PC-3 (cell line): Measurements from ENCODE around the gene S100A7A. TPM values are rescaled to one million over a fixed set of nuclear protein-coding genes. Genes with fewer than 3 reads are reported as not detected.

ENCODE experiments used
- ATAC-seq: fragments of 200-7000 bp; cut with Tn5 transposase; 2 replicates; pipeline ENCODE4 v1.9.1; 2020; ENCODE audit warnings: mild to moderate bottlenecking, moderate library complexity
- BruUV-seq: library from RNA; stranded (reverse); fragments of 400-500 nt; replicated peaks from 2 replicates; lab custom pipeline; 2021; lab: Mats Ljungman, UMichigan
- CTCF ChIA-PET: fragments of 300-600 bp; sonication (Branson Sonifier 250); formaldehyde crosslinking; loops from one replicate; lab custom pipeline; 2022; ENCODE audit warnings: antibody characterized with exemption; lab: Charles Lee
- POLR2A ChIA-PET: fragments of 300-600 bp; sonication (Branson Sonifier 250); formaldehyde crosslinking; loops from one replicate; lab custom pipeline; 2022; ENCODE audit warnings: antibody characterized with exemption; ENCODE audit not compliant: unreplicated experiment; lab: Charles Lee
- DNase-seq: peaks from one replicate; pipeline ENCODE4 v3.0.0-alpha.2; 2015
- H2AFZ ChIP-seq: fragments of 300-600 bp; sonication (generic); 2 replicates; pipeline ENCODE4 v1.6.0; 2016; ENCODE audit warnings: antibody characterized with exemption, low read length
- H3F3A ChIP-seq: fragments of 300-600 bp; sonication (generic); one replicate; pipeline ENCODE4 v1.6.0; 2017; ENCODE audit warnings: antibody characterized with exemption, low read length, control low read depth, mild to moderate bottlenecking; ENCODE audit not compliant: unreplicated experiment
- H3K27ac ChIP-seq: fragments of 300-600 bp; sonication (generic); 2 replicates; pipeline ENCODE4 v1.5.1; 2016; ENCODE audit warnings: mild to moderate bottlenecking, low read length
- H3K27me3 ChIP-seq: fragments of 300-600 bp; sonication (generic); 2 replicates; pipeline ENCODE4 v1.6.1; 2016; ENCODE audit warnings: low read length, mixed read lengths
- H3K36me3 ChIP-seq: fragments of 300-600 bp; sonication (generic); 2 replicates; pipeline ENCODE4 v1.6.1; 2016; ENCODE audit warnings: low read depth, mixed run types, low read length, mixed read lengths
- H3K4me1 ChIP-seq: fragments of 300-600 bp; sonication (generic); 2 replicates; pipeline ENCODE4 v1.5.1; 2016; ENCODE audit warnings: low read length; ENCODE audit not compliant: insufficient read depth
- H3K4me2 ChIP-seq: fragments of 300-600 bp; sonication (generic); 2 replicates; pipeline ENCODE4 v1.6.0; 2016; ENCODE audit warnings: low read length
- H3K4me3 ChIP-seq: fragments of 300-600 bp; sonication (generic); 2 replicates; pipeline ENCODE4 v1.5.1; 2016; ENCODE audit warnings: mild to moderate bottlenecking, low read length, mixed read lengths
- H3K79me2 ChIP-seq: fragments of 300-600 bp; sonication (generic); 2 replicates; pipeline ENCODE4 v1.6.1; 2017; ENCODE audit warnings: low read length, mixed read lengths
- H3K9ac ChIP-seq: fragments of 300-600 bp; sonication (generic); 2 replicates; pipeline ENCODE4 v1.6.0; 2016; ENCODE audit warnings: mild to moderate bottlenecking, low read length
- H3K9me2 ChIP-seq: fragments of 300-600 bp; sonication (generic); replicated peaks from 2 replicates; pipeline ENCODE4 v1.6.1; 2016; ENCODE audit warnings: mixed run types, low read length, mixed read lengths
- H3K9me3 ChIP-seq: fragments of 300-600 bp; sonication (generic); 2 replicates; pipeline ENCODE4 v1.6.1; 2016; ENCODE audit warnings: low read length, mixed read lengths
- H4K20me1 ChIP-seq: fragments of 300-600 bp; sonication (generic); 2 replicates; pipeline ENCODE4 v1.6.1; 2016; ENCODE audit warnings: low read length, mixed read lengths
- EZH2 ChIP-seq: fragments of 300-600 bp; sonication (generic); IDR thresholded peaks from one replicate; pipeline ENCODE4 v1.6.1; 2017; ENCODE audit warnings: antibody characterized with exemption, mild to moderate bottlenecking, low read length; ENCODE audit not compliant: unreplicated experiment
- EZH2phosphoT487 ChIP-seq: fragments of 300-600 bp; sonication (generic); IDR thresholded peaks from 2 replicates; pipeline ENCODE4 v1.6.1; 2018; ENCODE audit warnings: mild to moderate bottlenecking, antibody characterized with exemption, low read length, borderline replicate concordance
- intact Hi-C: fragments of 100-400 bp; cut with micrococcal nuclease; formaldehyde crosslinking; loops from 2 replicates; pipeline ENCODE4 v1.9.0; 2023
- total RNA-seq: library from RNA; depleted of rRNA; stranded (reverse); fragments of >200 nt; gene quantifications from 2 replicates; pipeline ENCODE4 v1.2.3, GENCODE V29; 2014
- TF ChIP-seq, protein P1 (sequence below): fragments of 300-600 bp; sonication (generic); conservative IDR thresholded peaks from 2 replicates; pipeline ENCODE4 v1.5.1; 2017; ENCODE audit warnings: antibody characterized with exemption, low read depth, mild to moderate bottlenecking, low read length

Gene S100A7A
- total RNA-seq, 1 experiment from 2014 or later = not detected

DNA sequence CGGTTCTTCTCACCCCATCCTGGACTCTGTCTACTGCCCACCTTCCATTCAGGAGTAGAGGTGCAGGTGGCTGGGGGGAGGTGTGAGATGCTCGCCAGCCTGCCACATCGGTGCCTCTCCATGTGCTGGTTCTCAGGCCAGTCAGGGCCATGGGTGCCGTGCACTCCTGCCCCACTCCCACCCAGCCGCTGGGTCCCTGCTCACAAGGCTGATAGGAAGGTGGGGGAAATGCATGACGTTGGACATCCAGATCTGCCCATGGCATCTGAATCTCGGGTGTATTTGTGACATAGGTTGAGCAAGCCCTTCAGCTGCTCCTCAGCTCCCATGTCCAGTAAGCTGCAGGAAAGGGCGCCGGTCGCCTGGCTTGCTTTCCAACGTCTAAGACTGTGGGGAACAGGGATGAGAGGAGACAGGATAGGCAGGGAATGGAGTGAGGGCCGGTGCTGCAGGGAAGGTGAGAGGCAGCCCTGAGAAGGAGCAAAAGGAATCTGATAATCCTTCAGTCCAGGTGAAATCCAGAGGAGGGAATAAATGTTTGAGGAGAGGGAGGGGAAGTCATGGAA, 11.8 kb downstream of the S100A7A start:
- no peak for ATAC-seq
- Histone ChIP-seq H4K20me1 (no peaks in the 10 kb centered on the region), H3K9ac (no peak overlapping the region), H3K79me2 (no peaks in the 10 kb centered on the region), H3K27me3 (peaks cover 52% of the 10 kb centered on the region), H3K9me2 (no peaks in the 10 kb centered on the region), H3K4me3 (no peak overlapping the region), H3F3A (no peaks in the 10 kb centered on the region), H3K4me1 (no peaks in the 10 kb centered on the region), H3K4me2 (no peak overlapping the region), H3K27ac (no peak overlapping the region), H3K36me3 (no peaks in the 10 kb centered on the region), H2AFZ (no peak overlapping the region), H3K9me3 (no peaks in the 10 kb centered on the region)
- no peak for TF ChIP-seq EZH2phosphoT487
- TF ChIP-seq, protein P1, sequence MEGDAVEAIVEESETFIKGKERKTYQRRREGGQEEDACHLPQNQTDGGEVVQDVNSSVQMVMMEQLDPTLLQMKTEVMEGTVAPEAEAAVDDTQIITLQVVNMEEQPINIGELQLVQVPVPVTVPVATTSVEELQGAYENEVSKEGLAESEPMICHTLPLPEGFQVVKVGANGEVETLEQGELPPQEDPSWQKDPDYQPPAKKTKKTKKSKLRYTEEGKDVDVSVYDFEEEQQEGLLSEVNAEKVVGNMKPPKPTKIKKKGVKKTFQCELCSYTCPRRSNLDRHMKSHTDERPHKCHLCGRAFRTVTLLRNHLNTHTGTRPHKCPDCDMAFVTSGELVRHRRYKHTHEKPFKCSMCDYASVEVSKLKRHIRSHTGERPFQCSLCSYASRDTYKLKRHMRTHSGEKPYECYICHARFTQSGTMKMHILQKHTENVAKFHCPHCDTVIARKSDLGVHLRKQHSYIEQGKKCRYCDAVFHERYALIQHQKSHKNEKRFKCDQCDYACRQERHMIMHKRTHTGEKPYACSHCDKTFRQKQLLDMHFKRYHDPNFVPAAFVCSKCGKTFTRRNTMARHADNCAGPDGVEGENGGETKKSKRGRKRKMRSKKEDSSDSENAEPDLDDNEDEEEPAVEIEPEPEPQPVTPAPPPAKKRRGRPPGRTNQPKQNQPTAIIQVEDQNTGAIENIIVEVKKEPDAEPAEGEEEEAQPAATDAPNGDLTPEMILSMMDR = no peak
- TF ChIP-seq EZH2 = no peak
- intact Hi-C loops = no loop called here
- DNase-seq = no peak
- no TSS peak for BruUV-seq
- CTCF ChIA-PET = no interaction called here
- POLR2A ChIA-PET = no interaction called here

DNA sequence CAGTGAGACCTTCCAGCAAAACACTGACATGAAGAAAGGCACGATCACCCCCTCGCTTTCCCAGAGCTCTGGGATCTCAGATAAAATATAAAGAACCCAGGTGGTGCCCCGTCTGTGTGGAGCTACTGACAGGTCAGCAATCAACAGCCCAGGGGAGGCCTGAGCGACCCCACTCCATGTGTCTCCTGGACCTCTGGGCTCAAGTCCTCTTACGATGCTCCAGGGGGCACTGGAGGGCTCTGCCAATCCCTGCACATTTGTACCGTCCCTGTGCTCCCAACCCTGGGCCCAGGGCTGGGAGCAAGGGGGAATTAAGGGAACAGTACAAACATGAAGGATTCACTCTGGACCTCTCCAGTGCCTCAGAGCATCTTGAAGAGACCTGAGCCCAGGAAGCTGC, 12.5 kb downstream of the S100A7A start:
- ChIA-PET POLR2A (no interaction called here), CTCF (no interaction called here)
- intact Hi-C loops = no loop called here
- H3K4me1 ChIP-seq = no peaks in the 10 kb centered on the region
- H3K9me3 ChIP-seq = no peaks in the 10 kb centered on the region
- no peak overlapping the region for H2AFZ ChIP-seq
- no peak overlapping the region for H3K27ac ChIP-seq
- no peaks in the 10 kb centered on the region for H3K79me2 ChIP-seq
- peaks cover 59% of the 10 kb centered on the region for H3K27me3 ChIP-seq
- H3K4me2 ChIP-seq = no peak overlapping the region
- no peaks in the 10 kb centered on the region for H3K9me2 ChIP-seq
- no peaks in the 10 kb centered on the region for H3K36me3 ChIP-seq
- H3F3A ChIP-seq = no peaks in the 10 kb centered on the region
- H3K9ac ChIP-seq = no peak overlapping the region
- ATAC-seq = no peak
- no TSS peak for BruUV-seq
- DNase-seq = no peak
- H4K20me1 ChIP-seq = no peaks in the 10 kb centered on the region
- H3K4me3 ChIP-seq = no peak overlapping the region
- TF ChIP-seq, protein P1 = peak; percentile 39; the same call in 1 of the 2 replicates
- TF ChIP-seq EZH2 = no peak

DNA sequence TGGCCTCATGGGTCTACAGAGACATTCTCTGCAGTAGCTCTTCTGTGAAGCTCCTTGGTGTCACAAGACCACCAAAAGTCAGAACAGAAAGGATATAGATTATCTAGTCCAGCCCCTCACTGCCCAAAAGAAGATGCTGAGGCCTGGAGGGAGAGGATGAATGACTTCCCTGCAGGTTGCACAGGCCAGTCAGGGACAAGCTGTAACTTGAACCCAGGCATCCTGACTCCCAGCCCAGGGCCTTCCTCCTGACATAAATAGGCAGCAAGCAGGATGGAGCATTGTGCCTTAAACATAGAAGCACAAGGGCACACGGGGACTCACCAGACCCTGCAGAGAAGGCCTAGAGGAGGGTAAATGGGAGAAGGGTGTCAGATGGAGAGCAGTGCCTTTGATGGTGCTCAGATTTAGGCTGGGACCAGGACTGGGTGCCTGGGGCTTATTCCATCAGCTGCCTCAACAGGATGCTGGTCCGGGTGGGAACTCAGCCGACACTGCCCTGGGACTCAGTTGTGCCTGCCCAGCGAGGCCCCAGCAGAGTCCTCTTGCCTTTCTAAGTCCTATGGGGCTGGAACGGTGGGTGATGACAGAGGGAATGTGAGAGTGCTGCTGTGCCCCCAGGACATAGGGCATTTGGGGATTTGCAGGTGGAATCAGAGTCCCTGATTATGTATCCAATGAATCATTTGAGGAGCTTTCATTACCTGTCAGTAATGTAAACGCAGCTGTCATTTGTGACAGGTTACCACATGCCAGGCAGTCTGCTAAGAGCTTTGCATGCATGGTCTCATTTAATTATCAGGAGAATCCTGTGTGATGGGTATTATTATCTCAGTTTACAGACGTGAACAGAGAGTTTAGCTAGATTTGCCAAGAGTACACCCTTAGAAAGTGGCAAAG, 13.2 kb downstream of the S100A7A start:
- intact Hi-C loops = no loop called here
- no peak for ATAC-seq

More for the DNA sequence above, 13.2 kb downstream of the S100A7A start:
- Histone ChIP-seq H3K27ac (no peak overlapping the region), H2AFZ (no peak overlapping the region), H3K36me3 (no peaks in the 10 kb centered on the region), H3K9me3 (no peaks in the 10 kb centered on the region), H3K4me2 (no peak overlapping the region), H3F3A (no peaks in the 10 kb centered on the region), H4K20me1 (no peaks in the 10 kb centered on the region), H3K79me2 (no peaks in the 10 kb centered on the region), H3K9ac (no peak overlapping the region), H3K4me3 (no peak overlapping the region), H3K27me3 (peaks cover 66% of the 10 kb centered on the region), H3K4me1 (no peaks in the 10 kb centered on the region), H3K9me2 (no peaks in the 10 kb centered on the region)
- TF ChIP-seq EZH2phosphoT487 (no peak), EZH2 (no peak)
- TF ChIP-seq, protein P1 = no peak
- CTCF ChIA-PET = no interaction called here
- POLR2A ChIA-PET = no interaction called here
- no TSS peak for BruUV-seq
- DNase-seq = no peak
